ENCODE data around the gene SORCS2.

The SORCS2 gene

DNA sequence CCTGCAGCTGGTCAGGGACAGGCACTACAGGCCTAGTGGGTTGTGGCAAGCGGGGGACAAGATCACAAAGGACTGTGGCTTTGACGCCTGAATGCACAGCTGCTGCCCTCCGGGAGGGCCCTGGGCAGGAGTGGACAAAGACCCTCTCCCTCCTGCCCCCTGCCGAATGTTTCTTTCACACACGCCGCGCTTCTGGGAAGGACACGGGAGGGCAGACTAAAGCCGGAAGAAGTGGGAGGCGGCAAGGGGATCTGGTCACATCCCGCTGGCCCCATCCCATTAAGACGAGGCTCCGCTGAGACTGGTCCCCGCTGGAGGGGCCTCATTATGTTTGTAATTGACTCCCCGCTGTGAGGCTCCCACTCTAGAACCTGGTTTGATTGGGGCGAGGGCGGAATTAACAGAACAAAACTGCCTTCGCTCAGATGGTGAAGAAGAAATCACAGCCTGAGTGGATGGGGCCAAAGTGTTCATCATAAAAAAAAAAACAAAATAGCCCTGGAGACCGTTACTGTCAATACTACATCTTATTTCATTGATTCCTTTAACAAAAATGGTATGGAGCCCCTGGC, 280.2 kb downstream of the SORCS2 start:
- no peak overlapping the region for H3K4ac ChIP-seq (ENCODE audit: low read depth in 1 of 2, low read length in 2 of 2)
- peaks cover 33 to 39% of the 10 kb centered on the region in 2 experiments for H3K27me3 ChIP-seq (ENCODE audit: control insufficient read depth in 1 of 2, insufficient read depth in 1 of 2, low read length in 2 of 2)
- H2BK15ac ChIP-seq (ENCODE audit: low read depth, poor library complexity, severe bottlenecking) = no peak overlapping the region
- H2BK12ac ChIP-seq (ENCODE audit: low read length in 2 of 2) = no peak overlapping the region
- H2BK5ac ChIP-seq (ENCODE audit: low read depth, low read length, poor library complexity, severe bottlenecking) = no peak overlapping the region
- H3K27ac ChIP-seq (ENCODE audit: low read length, poor library complexity, severe bottlenecking) = no peak overlapping the region
- no peak overlapping the region for H3K9ac ChIP-seq (ENCODE audit: low read length)
- H3K4me3 ChIP-seq (ENCODE audit: insufficient read depth in 1 of 2, low read depth in 1 of 2, low read length in 2 of 2) = no peak overlapping the region
- no peak overlapping the region for H3K18ac ChIP-seq (ENCODE audit: low read depth in 1 of 2, low read length in 2 of 2)
- 52% methylated on average over 19 of the region's 19 CpGs for WGBS
- H4K8ac ChIP-seq (ENCODE audit: low read length) = no peak overlapping the region
- DNase-seq = no peak
- no peaks in the 10 kb centered on the region for H3K9me3 ChIP-seq (ENCODE audit: control insufficient read depth, low read length)
- H3K4me1 ChIP-seq (ENCODE audit: control insufficient read depth, insufficient read depth, low read depth, low read length) = peaks cover 3% of the 10 kb centered on the region
- no peaks in the 10 kb centered on the region for H3K36me3 ChIP-seq (ENCODE audit: control insufficient read depth in 1 of 2, insufficient read depth in 2 of 2, low read depth in 1 of 2, low read length in 2 of 2)
- H3K14ac ChIP-seq (ENCODE audit: low read length in 2 of 2) = no peak overlapping the region
- no peak overlapping the region for H2AK5ac ChIP-seq (ENCODE audit: low read length, severe bottlenecking)
- H2AFZ ChIP-seq (ENCODE audit: low read depth, low read length) = no peak overlapping the region
- H3K4me2 ChIP-seq (ENCODE audit: low read length, poor library complexity, severe bottlenecking) = no peak overlapping the region
- H4K91ac ChIP-seq (ENCODE audit: low read length) = no peak overlapping the region
- no peak overlapping the region for H2BK120ac ChIP-seq (ENCODE audit: low read depth, low read length)
- no peak overlapping the region for H3K23ac ChIP-seq (ENCODE audit: low read length in 2 of 2)
- H3K79me1 ChIP-seq (replicated peaks; ENCODE audit: low read length, poor library complexity, severe bottlenecking) = no peaks in the 10 kb centered on the region

DNA sequence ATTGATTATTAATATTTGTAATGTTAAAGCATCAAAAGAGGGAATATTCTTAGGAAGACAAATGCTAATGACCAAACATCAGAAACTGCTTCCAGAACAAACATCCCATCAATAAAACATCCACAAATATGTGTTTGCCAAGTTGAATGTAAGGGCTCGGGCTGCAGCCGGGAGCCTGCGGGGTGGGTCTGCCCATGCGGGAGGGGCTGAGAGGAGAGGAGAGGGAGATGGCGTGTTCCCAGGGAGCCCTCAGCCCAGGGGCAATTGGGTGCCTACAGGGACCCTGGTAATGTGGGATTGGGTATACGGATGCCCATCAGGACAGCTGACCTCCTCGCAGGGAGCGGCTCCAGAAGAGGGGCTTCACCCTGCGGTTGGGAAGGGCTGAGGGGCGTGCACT, 280.7 kb downstream of the SORCS2 start:
- no peak overlapping the region for H4K8ac ChIP-seq (ENCODE audit: low read length)
- no peak overlapping the region for H3K14ac ChIP-seq (ENCODE audit: low read length in 2 of 2)
- no peak overlapping the region for H2AFZ ChIP-seq (ENCODE audit: low read depth, low read length)
- H4K91ac ChIP-seq (ENCODE audit: low read length) = no peak overlapping the region
- H3K18ac ChIP-seq (ENCODE audit: low read depth in 1 of 2, low read length in 2 of 2) = no peak overlapping the region
- no peak overlapping the region for H3K4ac ChIP-seq (ENCODE audit: low read depth in 1 of 2, low read length in 2 of 2)
- no peak overlapping the region for H2AK5ac ChIP-seq (ENCODE audit: low read length, severe bottlenecking)
- no peak overlapping the region for H3K9ac ChIP-seq (ENCODE audit: low read length)
- no peak overlapping the region for H3K23ac ChIP-seq (ENCODE audit: low read length in 2 of 2)
- no peak for DNase-seq
- no peak overlapping the region for H3K4me3 ChIP-seq (ENCODE audit: insufficient read depth in 1 of 2, low read depth in 1 of 2, low read length in 2 of 2)
- peaks cover 3% of the 10 kb centered on the region for H3K4me1 ChIP-seq (ENCODE audit: control insufficient read depth, insufficient read depth, low read depth, low read length)
- no peaks in the 10 kb centered on the region for H3K36me3 ChIP-seq (ENCODE audit: control insufficient read depth in 1 of 2, insufficient read depth in 2 of 2, low read depth in 1 of 2, low read length in 2 of 2)
- WGBS = 89% methylated on average over 10 of the region's 10 CpGs
- H2BK12ac ChIP-seq (ENCODE audit: low read length in 2 of 2) = no peak overlapping the region
- no peak overlapping the region for H2BK5ac ChIP-seq (ENCODE audit: low read depth, low read length, poor library complexity, severe bottlenecking)
- H3K27me3 ChIP-seq (ENCODE audit: control insufficient read depth in 1 of 2, insufficient read depth in 1 of 2, low read length in 2 of 2) = peaks cover 33 to 36% of the 10 kb centered on the region in 2 experiments
- H3K27ac ChIP-seq (ENCODE audit: low read length, poor library complexity, severe bottlenecking) = no peak overlapping the region
- no peak overlapping the region for H2BK15ac ChIP-seq (ENCODE audit: low read depth, poor library complexity, severe bottlenecking)
- H3K4me2 ChIP-seq (ENCODE audit: low read length, poor library complexity, severe bottlenecking) = no peak overlapping the region
- H3K79me1 ChIP-seq (replicated peaks; ENCODE audit: low read length, poor library complexity, severe bottlenecking) = no peaks in the 10 kb centered on the region
- H3K9me3 ChIP-seq (ENCODE audit: control insufficient read depth, low read length) = no peaks in the 10 kb centered on the region
- no peak overlapping the region for H2BK120ac ChIP-seq (ENCODE audit: low read depth, low read length)

DNA sequence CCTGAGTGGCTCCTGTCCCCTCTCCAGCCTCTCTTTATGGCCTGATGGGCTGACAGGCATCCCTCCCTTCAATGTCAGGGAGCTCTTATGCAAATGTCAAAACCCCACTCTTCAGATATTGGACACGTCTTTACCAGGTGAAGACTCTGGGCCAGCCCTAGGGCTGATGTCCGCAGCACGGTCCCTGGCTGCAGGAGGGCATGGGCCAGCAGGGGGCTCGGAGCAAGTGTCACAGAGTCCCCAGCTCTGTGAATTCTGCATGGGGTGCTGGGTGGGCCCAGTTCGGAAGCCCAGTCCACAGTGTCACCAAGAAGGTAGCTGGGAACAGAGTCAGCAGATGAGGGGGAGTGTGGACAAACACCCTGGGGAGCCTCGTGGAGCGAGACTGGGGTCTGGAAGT, 282.0 kb downstream of the SORCS2 start:
- H2BK12ac ChIP-seq (ENCODE audit: low read length in 2 of 2) = no peak overlapping the region
- H2AK5ac ChIP-seq (ENCODE audit: low read length, severe bottlenecking) = no peak overlapping the region
- no peak overlapping the region for H3K18ac ChIP-seq (ENCODE audit: low read depth in 1 of 2, low read length in 2 of 2)
- H2BK5ac ChIP-seq (ENCODE audit: low read depth, low read length, poor library complexity, severe bottlenecking) = no peak overlapping the region
- no peak for DNase-seq
- H3K9me3 ChIP-seq (ENCODE audit: control insufficient read depth, low read length) = no peaks in the 10 kb centered on the region
- H2AFZ ChIP-seq (ENCODE audit: low read depth, low read length) = no peak overlapping the region
- H2BK120ac ChIP-seq (ENCODE audit: low read depth, low read length) = no peak overlapping the region
- H3K27me3 ChIP-seq (ENCODE audit: control insufficient read depth in 1 of 2, insufficient read depth in 1 of 2, low read length in 2 of 2) = peaks cover 30 to 32% of the 10 kb centered on the region in 2 experiments
- no peak overlapping the region for H4K91ac ChIP-seq (ENCODE audit: low read length)
- H3K4ac ChIP-seq (ENCODE audit: low read depth in 1 of 2, low read length in 2 of 2) = no peak overlapping the region
- H3K4me2 ChIP-seq (ENCODE audit: low read length, poor library complexity, severe bottlenecking) = no peak overlapping the region
- no peak overlapping the region for H2BK15ac ChIP-seq (ENCODE audit: low read depth, poor library complexity, severe bottlenecking)
- peaks cover 3% of the 10 kb centered on the region for H3K4me1 ChIP-seq (ENCODE audit: control insufficient read depth, insufficient read depth, low read depth, low read length)
- no peaks in the 10 kb centered on the region for H3K79me1 ChIP-seq (replicated peaks; ENCODE audit: low read length, poor library complexity, severe bottlenecking)
- H3K23ac ChIP-seq (ENCODE audit: low read length in 2 of 2) = no peak overlapping the region
- WGBS = 74% methylated on average over 7 of the region's 7 CpGs
- H4K8ac ChIP-seq (ENCODE audit: low read length) = no peak overlapping the region
- H3K9ac ChIP-seq (ENCODE audit: low read length) = no peak overlapping the region
- H3K27ac ChIP-seq (ENCODE audit: low read length, poor library complexity, severe bottlenecking) = no peak overlapping the region
- H3K36me3 ChIP-seq (ENCODE audit: control insufficient read depth in 1 of 2, insufficient read depth in 2 of 2, low read depth in 1 of 2, low read length in 2 of 2) = no peaks in the 10 kb centered on the region
- H3K14ac ChIP-seq (ENCODE audit: low read length in 2 of 2) = no peak overlapping the region
- no peak overlapping the region for H3K4me3 ChIP-seq (ENCODE audit: insufficient read depth in 1 of 2, low read depth in 1 of 2, low read length in 2 of 2)

DNA sequence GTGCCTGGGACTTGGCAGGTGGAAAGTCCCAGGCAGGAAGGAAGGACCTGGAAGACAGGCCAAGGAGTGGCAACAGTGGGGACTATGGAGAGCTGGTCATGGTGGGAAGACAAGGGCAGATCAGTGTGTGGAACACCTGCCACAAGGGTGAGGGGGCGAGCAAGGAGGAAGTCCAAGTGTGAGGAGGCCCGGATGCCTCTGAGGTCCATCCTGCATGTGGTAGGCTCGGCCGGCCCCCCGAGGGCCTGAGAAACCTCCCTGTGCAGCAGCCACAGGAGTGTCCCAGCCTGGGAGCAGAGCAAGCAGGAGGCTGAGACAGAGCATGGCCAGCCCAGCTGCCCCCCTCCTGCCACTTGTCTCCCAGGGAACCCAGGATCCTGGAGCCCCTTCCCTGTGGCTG, 282.9 kb downstream of the SORCS2 start:
- Histone ChIP-seq H3K4me3 (ENCODE audit: insufficient read depth in 1 of 2, low read depth in 1 of 2, low read length in 2 of 2) (no peak overlapping the region), H3K14ac (ENCODE audit: low read length in 2 of 2) (no peak overlapping the region), H3K36me3 (ENCODE audit: control insufficient read depth in 1 of 2, insufficient read depth in 2 of 2, low read depth in 1 of 2, low read length in 2 of 2) (no peaks in the 10 kb centered on the region), H3K4ac (ENCODE audit: low read depth in 1 of 2, low read length in 2 of 2) (no peak overlapping the region), H4K91ac (ENCODE audit: low read length) (no peak overlapping the region), H3K27me3 (ENCODE audit: control insufficient read depth in 1 of 2, insufficient read depth in 1 of 2, low read length in 2 of 2) (peaks cover 29 to 30% of the 10 kb centered on the region in 2 experiments), H3K27ac (ENCODE audit: low read length, poor library complexity, severe bottlenecking) (no peak overlapping the region), H2AK5ac (ENCODE audit: low read length, severe bottlenecking) (no peak overlapping the region), H3K18ac (ENCODE audit: low read depth in 1 of 2, low read length in 2 of 2) (no peak overlapping the region), H2BK12ac (ENCODE audit: low read length in 2 of 2) (no peak overlapping the region), H3K23ac (ENCODE audit: low read length in 2 of 2) (no peak overlapping the region), H3K4me2 (ENCODE audit: low read length, poor library complexity, severe bottlenecking) (no peak overlapping the region), H3K9me3 (ENCODE audit: control insufficient read depth, low read length) (no peaks in the 10 kb centered on the region), H2BK120ac (ENCODE audit: low read depth, low read length) (no peak overlapping the region), H2AFZ (ENCODE audit: low read depth, low read length) (no peak overlapping the region), H4K8ac (ENCODE audit: low read length) (no peak overlapping the region), H3K4me1 (ENCODE audit: control insufficient read depth, insufficient read depth, low read depth, low read length) (peaks cover 3% of the 10 kb centered on the region), H3K9ac (ENCODE audit: low read length) (no peak overlapping the region), H2BK5ac (ENCODE audit: low read depth, low read length, poor library complexity, severe bottlenecking) (no peak overlapping the region), H2BK15ac (ENCODE audit: low read depth, poor library complexity, severe bottlenecking) (no peak overlapping the region), H3K79me1 (replicated peaks; ENCODE audit: low read length, poor library complexity, severe bottlenecking) (no peaks in the 10 kb centered on the region)
- WGBS = 82% methylated on average over 5 of the region's 5 CpGs
- DNase-seq = no peak

Measured in mesenchymal stem cell (in vitro differentiated cells and primary cell).